Fibroblast of lung (primary cell): Measurements from ENCODE around the gene RYR2. TPM values are rescaled to one million over a fixed set of nuclear protein-coding genes. Genes with fewer than 3 reads are reported as not detected.

Source experiments
- DNase-seq, 2 donors: peaks; one replicate each; pipeline versions ENCODE4 v3.0.0 to v3.0.0-alpha.2; 2010; ENCODE audit warnings: low read depth in 2 of 2
- H2AFZ ChIP-seq: 2 replicates; pipeline ENCODE4 v1.5.1; 2012; ENCODE audit warnings: low read length, control low read depth, inconsistent platforms
- H3K27ac ChIP-seq: 2 replicates; pipeline ENCODE4 v1.5.1; 2011; ENCODE audit warnings: low read length, control low read depth; ENCODE audit not compliant: insufficient read depth
- H3K27me3 ChIP-seq: 2 replicates; pipeline ENCODE4 v1.5.1; 2011; ENCODE audit warnings: mild to moderate bottlenecking, low read length; ENCODE audit not compliant: control insufficient read depth, insufficient read depth
- H3K36me3 ChIP-seq: 2 replicates; pipeline ENCODE4 v1.5.1; 2011; ENCODE audit warnings: low read length; ENCODE audit not compliant: control insufficient read depth, insufficient read depth
- H3K4me1 ChIP-seq: 2 replicates; pipeline ENCODE4 v1.5.1; 2011; ENCODE audit warnings: low read length; ENCODE audit not compliant: control insufficient read depth, insufficient read depth; ENCODE audit errors: extremely low read depth
- H3K4me2 ChIP-seq: 2 replicates; pipeline ENCODE4 v1.5.1; 2011; ENCODE audit warnings: low read length, control low read depth; ENCODE audit not compliant: insufficient read depth; ENCODE audit errors: extremely low read depth
- H3K4me3 ChIP-seq, 4 experiments: fragments of 200-600 bp in 1 of 4; sonication (generic) in 1 of 4; replicated peaks in 1 of 4; 2 replicates each; pipeline ENCODE4 v1.5.1; 2011 to 2016; ENCODE audit warnings: low read length in 4 of 4, low read depth in 3 of 4, mild to moderate bottlenecking in 3 of 4, control low read depth in 2 of 4, inconsistent platforms in 1 of 4, mixed read lengths in 1 of 4; ENCODE audit not compliant: insufficient read depth in 1 of 4; ENCODE audit errors: control extremely low read depth in 1 of 4
- H3K79me2 ChIP-seq: 2 replicates; pipeline ENCODE4 v1.5.1; 2012; ENCODE audit warnings: mild to moderate bottlenecking, low read length, inconsistent platforms; ENCODE audit not compliant: control insufficient read depth, insufficient read depth
- H3K9ac ChIP-seq: 2 replicates; pipeline ENCODE4 v1.5.1; 2011; ENCODE audit warnings: mild to moderate bottlenecking, low read length, control low read depth; ENCODE audit not compliant: insufficient read depth
- H3K9me3 ChIP-seq: 2 replicates; pipeline ENCODE4 v1.5.1; 2012; ENCODE audit warnings: low read depth, low read length; ENCODE audit not compliant: control insufficient read depth, insufficient read depth
- H4K20me1 ChIP-seq: 2 replicates; pipeline ENCODE4 v1.5.1; 2011; ENCODE audit warnings: low read length; ENCODE audit not compliant: control insufficient read depth, insufficient read depth; ENCODE audit errors: extremely low read depth
- CTCF ChIP-seq, 2 donors: IDR thresholded peaks in 1 of 2; conservative IDR thresholded peaks in 1 of 2; 1 replicate in 1 of 2; 2 replicates in 1 of 2; pipeline ENCODE4 v1.5.1; 2011 to 2012; ENCODE audit warnings: low read length in 2 of 2, control low read depth in 1 of 2, inconsistent platforms in 1 of 2, low read depth in 1 of 2, mild to moderate bottlenecking in 1 of 2
- EZH2 ChIP-seq: IDR thresholded peaks from 2 replicates; pipeline ENCODE4 v1.5.1; 2012; ENCODE audit warnings: low read length, control low read depth, mild to moderate bottlenecking; ENCODE audit errors: missing control alignments
- polyA plus RNA-seq, 2 donors: library from polyadenylated mRNA; depleted of rRNA in 1 of 2; stranded (reverse) in 1 of 2; unstranded in 1 of 2; fragments of >200 nt; gene quantifications; 2 replicates each; pipeline ENCODE4 v1.2.1, GENCODE V29; 2011 to 2012; ENCODE audit warnings: missing spikeins in 1 of 2
- total RNA-seq: library from RNA; depleted of rRNA; stranded (reverse); fragments of >200 nt; gene quantifications from 2 replicates; pipeline ENCODE4 v1.2.1, GENCODE V29; 2014

RYR2 gene
- total and polyA plus RNA-seq, 2 donors (not counting 1 experiment from before 2014, with no cell fraction given): 0.06 to 0.17 TPM

- DNase-seq: no peak
These were observed 465.0 kb downstream of the RYR2 start for GRCh38 chr1:237507005-237507404.

DNA sequence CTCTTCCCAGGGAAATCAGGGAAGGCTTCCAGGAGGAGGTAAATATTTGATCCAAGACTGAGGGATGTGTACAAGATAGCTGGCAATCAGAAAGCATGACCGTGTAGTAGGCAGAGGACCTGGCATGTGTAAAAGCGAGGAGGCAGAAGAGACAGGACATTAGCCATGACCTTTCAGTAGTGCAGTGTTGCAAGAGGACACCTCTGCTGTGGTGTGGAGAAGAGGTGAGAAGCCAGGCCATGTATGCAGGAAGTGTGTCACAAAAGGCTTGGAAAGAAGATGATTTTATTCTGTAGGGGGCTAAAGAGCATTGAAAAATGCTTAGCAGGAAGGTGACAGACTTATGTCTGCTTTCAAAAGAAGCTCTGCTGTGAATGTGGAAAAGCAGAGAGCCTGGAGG lies 467.8 kb downstream of the RYR2 start:
- H3K9ac ChIP-seq: no peak overlapping the region
- H3K4me2 ChIP-seq: no peak overlapping the region
- H3K27me3 ChIP-seq: no peaks in the 10 kb centered on the region
- H3K79me2 ChIP-seq: no peaks in the 10 kb centered on the region
- no peak overlapping the region for H2AFZ ChIP-seq
- no peak for DNase-seq
- TF ChIP-seq CTCF (conservative IDR thresholded peaks at IDR 0.05 in 1 of 2, IDR thresholded peaks at IDR 0.05 in 1 of 2; ENCODE audit: low read depth in 1 of 2, low read length in 2 of 2) (no peak), EZH2 (no peak)
- no peak overlapping the region for H3K27ac ChIP-seq
- no peaks in the 10 kb centered on the region for H3K9me3 ChIP-seq
- no peaks in the 10 kb centered on the region for H3K4me1 ChIP-seq
- H4K20me1 ChIP-seq: no peaks in the 10 kb centered on the region
- no peaks in the 10 kb centered on the region for H3K36me3 ChIP-seq
- no peak overlapping the region for H3K4me3 ChIP-seq

More at GRCh38 chr1:237507005-237507404, 465.0 kb downstream of the RYR2 start:
- H3K79me2 ChIP-seq: no peaks in the 10 kb centered on the region
- no peak overlapping the region for H3K4me2 ChIP-seq
- H3K4me1 ChIP-seq: no peaks in the 10 kb centered on the region
- H4K20me1 ChIP-seq: no peaks in the 10 kb centered on the region
- H3K9ac ChIP-seq: no peak overlapping the region
- H3K27ac ChIP-seq: no peak overlapping the region
- H3K27me3 ChIP-seq: no peaks in the 10 kb centered on the region
- TF ChIP-seq EZH2 (no peak), CTCF (conservative IDR thresholded peaks at IDR 0.05 in 1 of 2, IDR thresholded peaks at IDR 0.05 in 1 of 2; ENCODE audit: low read depth in 1 of 2, low read length in 2 of 2) (no peak)
- H3K9me3 ChIP-seq: no peaks in the 10 kb centered on the region
- no peaks in the 10 kb centered on the region for H3K36me3 ChIP-seq
- no peak overlapping the region for H2AFZ ChIP-seq
- H3K4me3 ChIP-seq: no peak overlapping the region

GRCh38 chr1:237525102-237525501 lies 483.1 kb downstream of the RYR2 start:
- no peak overlapping the region for H3K27ac ChIP-seq
- no peak for DNase-seq

More at GRCh38 chr1:237525102-237525501, 483.1 kb downstream of the RYR2 start:
- no peak overlapping the region for H3K4me3 ChIP-seq
- no peaks in the 10 kb centered on the region for H3K27me3 ChIP-seq
- no peak overlapping the region for H2AFZ ChIP-seq
- TF ChIP-seq EZH2 (no peak), CTCF (conservative IDR thresholded peaks at IDR 0.05 in 1 of 2, IDR thresholded peaks at IDR 0.05 in 1 of 2; ENCODE audit: low read depth in 1 of 2, low read length in 2 of 2) (no peak)
- no peaks in the 10 kb centered on the region for H3K4me1 ChIP-seq
- H3K9me3 ChIP-seq: no peaks in the 10 kb centered on the region
- no peak overlapping the region for H3K9ac ChIP-seq
- no peak overlapping the region for H3K4me2 ChIP-seq
- no peaks in the 10 kb centered on the region for H3K79me2 ChIP-seq
- no peaks in the 10 kb centered on the region for H4K20me1 ChIP-seq
- H3K36me3 ChIP-seq: no peaks in the 10 kb centered on the region
